WTC11 (cell line): Measurements from ENCODE around the gene LFNG.

Source experiments
- JUN ChIP-seq: sonication (generic); formaldehyde crosslinking; IDR thresholded peaks from 2 replicates; pipeline ENCODE4 v1.8.0; 2023; ENCODE audit warnings: mild to moderate bottlenecking, missing genetic modification reagents
- TF ChIP-seq, protein P1 (sequence below): fragments of 200-600 bp; IDR thresholded peaks from 2 replicates; pipeline ENCODE4 v1.8.0; 2022; ENCODE audit warnings: antibody characterized with exemption

DNA sequence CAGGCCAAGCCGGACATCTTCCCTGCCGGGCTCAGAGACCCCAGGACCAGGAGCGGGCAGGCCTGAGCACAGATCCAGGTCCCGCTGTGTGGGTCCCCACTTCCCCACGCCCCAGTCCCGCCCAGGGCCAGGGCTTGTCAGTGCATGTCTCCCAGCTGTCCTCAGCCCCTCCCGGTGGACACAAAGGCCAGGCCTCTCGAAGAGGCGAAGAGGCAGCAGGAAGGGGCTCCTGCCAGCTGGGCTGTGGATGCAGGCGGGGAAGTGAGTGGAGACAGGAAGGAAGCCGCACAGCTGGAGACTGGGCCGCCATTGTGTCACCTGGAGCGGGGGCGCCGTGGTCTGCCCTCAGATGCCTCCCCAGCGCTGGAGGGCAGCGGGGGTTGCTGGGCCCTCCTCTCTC, 48.2 kb upstream of the LFNG start:
- TF ChIP-seq, protein P1, sequence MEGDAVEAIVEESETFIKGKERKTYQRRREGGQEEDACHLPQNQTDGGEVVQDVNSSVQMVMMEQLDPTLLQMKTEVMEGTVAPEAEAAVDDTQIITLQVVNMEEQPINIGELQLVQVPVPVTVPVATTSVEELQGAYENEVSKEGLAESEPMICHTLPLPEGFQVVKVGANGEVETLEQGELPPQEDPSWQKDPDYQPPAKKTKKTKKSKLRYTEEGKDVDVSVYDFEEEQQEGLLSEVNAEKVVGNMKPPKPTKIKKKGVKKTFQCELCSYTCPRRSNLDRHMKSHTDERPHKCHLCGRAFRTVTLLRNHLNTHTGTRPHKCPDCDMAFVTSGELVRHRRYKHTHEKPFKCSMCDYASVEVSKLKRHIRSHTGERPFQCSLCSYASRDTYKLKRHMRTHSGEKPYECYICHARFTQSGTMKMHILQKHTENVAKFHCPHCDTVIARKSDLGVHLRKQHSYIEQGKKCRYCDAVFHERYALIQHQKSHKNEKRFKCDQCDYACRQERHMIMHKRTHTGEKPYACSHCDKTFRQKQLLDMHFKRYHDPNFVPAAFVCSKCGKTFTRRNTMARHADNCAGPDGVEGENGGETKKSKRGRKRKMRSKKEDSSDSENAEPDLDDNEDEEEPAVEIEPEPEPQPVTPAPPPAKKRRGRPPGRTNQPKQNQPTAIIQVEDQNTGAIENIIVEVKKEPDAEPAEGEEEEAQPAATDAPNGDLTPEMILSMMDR, result no peak
- no peak for TF ChIP-seq JUN (CRISPR knock-in tag)
